ENCODE data around the gene SERPINA3.

DNA sequence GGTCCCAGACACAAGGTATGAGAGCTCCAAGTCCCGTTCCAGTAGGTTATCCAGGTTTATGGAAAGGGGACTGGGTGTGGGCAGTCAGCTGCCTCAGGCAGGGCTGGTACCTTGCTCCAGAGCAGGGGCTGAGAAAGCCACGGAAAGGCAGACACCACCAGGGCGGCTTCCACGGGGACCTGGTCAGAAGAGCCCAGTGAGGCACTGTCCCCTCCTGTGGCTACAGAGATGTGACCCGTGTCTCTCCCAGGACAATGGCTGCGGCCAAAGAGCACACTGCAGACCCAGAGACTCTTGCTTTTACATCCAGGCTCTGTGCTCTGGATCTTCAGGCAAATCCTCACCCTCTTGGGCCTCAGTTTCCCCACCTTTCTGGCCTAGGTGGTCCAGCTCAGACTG is 42.2 kb upstream of the SERPINA3 start:
- TF ChIP-seq, protein P1, sequence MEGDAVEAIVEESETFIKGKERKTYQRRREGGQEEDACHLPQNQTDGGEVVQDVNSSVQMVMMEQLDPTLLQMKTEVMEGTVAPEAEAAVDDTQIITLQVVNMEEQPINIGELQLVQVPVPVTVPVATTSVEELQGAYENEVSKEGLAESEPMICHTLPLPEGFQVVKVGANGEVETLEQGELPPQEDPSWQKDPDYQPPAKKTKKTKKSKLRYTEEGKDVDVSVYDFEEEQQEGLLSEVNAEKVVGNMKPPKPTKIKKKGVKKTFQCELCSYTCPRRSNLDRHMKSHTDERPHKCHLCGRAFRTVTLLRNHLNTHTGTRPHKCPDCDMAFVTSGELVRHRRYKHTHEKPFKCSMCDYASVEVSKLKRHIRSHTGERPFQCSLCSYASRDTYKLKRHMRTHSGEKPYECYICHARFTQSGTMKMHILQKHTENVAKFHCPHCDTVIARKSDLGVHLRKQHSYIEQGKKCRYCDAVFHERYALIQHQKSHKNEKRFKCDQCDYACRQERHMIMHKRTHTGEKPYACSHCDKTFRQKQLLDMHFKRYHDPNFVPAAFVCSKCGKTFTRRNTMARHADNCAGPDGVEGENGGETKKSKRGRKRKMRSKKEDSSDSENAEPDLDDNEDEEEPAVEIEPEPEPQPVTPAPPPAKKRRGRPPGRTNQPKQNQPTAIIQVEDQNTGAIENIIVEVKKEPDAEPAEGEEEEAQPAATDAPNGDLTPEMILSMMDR (conservative IDR thresholded peaks at IDR 0.05 in 1 of 2, IDR thresholded peaks at IDR 0.05 in 1 of 2; ENCODE audit: extremely low read depth in 1 of 2, insufficient read depth in 1 of 2, low read depth in 1 of 2, low read length in 2 of 2): no peak
- TF ChIP-seq EZH2 (IDR thresholded peaks at IDR 0.05; ENCODE audit: borderline replicate concordance, low read length): no peak
